ENCODE data around the gene TIPARP. TPM values are rescaled to one million over a fixed set of nuclear protein-coding genes. Genes with fewer than 3 reads are reported as not detected.

Gene TIPARP
- total RNA-seq, 1 experiment from 2014 or later: 116 TPM

DNA sequence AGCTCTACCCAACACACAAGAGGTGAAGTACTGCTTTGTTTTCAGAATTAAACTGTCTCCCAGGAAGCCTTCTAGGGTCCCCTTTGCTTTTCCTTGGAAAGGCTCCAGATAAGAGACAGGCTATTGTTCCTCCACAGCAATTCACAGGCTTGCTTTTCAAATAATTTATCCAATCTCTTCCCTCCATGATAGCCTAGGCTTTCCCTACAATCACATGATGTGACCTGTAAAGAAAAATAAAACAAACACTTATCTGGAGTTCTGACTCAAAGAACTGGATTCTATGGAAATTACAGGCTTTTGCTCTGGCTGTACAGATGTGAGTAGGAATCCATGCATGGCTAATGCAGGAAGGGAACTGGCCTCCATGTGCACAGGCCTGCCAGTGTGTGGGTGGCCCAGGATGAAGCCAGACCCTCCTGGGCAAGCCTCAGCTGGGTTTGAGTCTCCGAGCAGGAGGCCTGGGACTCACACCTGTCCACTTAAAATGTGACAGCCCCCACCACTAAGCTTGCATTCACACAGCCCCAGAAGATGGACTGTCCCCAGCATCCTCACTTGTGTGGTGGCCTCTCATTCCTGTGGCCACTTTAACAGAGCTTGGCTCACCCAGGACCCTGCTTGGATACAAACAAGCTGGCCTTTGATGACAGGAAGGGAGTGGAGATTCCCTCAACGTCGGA, 75.9 kb downstream of the TIPARP start:
- BruUV-seq (replicated peaks): no TSS peak
- ChIA-PET CTCF (no interaction called here), POLR2A (ENCODE audit: low non-redundant PET) (interaction anchor here (1.1 kb wide), 1 partner anchor 12 kb away, joined by 4 read pairs; no protein-coding TSS in a partner anchor)
- intact Hi-C loops (cut with micrococcal nuclease; ENCODE audit: unreplicated experiment): no loop called here
- DNase-seq (ENCODE audit: low spot score): peak; percentile 27
- Histone ChIP-seq H3K9me3 (ENCODE audit: low read depth, low read length, poor library complexity, severe bottlenecking) (peaks cover 12% of the 10 kb centered on the region), H3K27me3 (replicated peaks; ENCODE audit: insufficient read depth, low read depth, low read length, poor library complexity) (no peaks in the 10 kb centered on the region), H3K27ac (ENCODE audit: low read depth, low read length, poor library complexity, severe bottlenecking) (peak overlapping the region; percentile 78), H3K4me1 (ENCODE audit: insufficient read depth, low read length, poor library complexity, severe bottlenecking) (peaks cover 31% of the 10 kb centered on the region), H3K4me3 (ENCODE audit: low read depth, low read length, poor library complexity, severe bottlenecking) (no peak overlapping the region), H3K36me3 (ENCODE audit: insufficient read depth, low read length, poor library complexity, severe bottlenecking) (no peaks in the 10 kb centered on the region)
- no peak for TF ChIP-seq CTCF (conservative IDR thresholded peaks at IDR 0.05; ENCODE audit: low read depth, low read length)
- no peak for TF ChIP-seq EZH2 (IDR thresholded peaks at IDR 0.05; ENCODE audit: borderline replicate concordance, low read depth, low read length, poor library complexity, severe bottlenecking)

- CTCF ChIA-PET: no interaction called here
- Histone ChIP-seq H3K27me3 (replicated peaks; ENCODE audit: insufficient read depth, low read depth, low read length, poor library complexity) (no peaks in the 10 kb centered on the region), H3K36me3 (ENCODE audit: insufficient read depth, low read length, poor library complexity, severe bottlenecking) (no peaks in the 10 kb centered on the region), H3K4me1 (ENCODE audit: insufficient read depth, low read length, poor library complexity, severe bottlenecking) (peaks cover 31% of the 10 kb centered on the region), H3K9me3 (ENCODE audit: low read depth, low read length, poor library complexity, severe bottlenecking) (peaks cover 12% of the 10 kb centered on the region), H3K27ac (ENCODE audit: low read depth, low read length, poor library complexity, severe bottlenecking) (peak overlapping the region; percentile 78), H3K4me3 (ENCODE audit: low read depth, low read length, poor library complexity, severe bottlenecking) (peak overlapping the region; percentile 11)
- POLR2A ChIA-PET (ENCODE audit: low non-redundant PET): interaction anchor here (1.1 kb wide), 1 partner anchor 12 kb away, joined by 4 read pairs; no protein-coding TSS in a partner anchor
- intact Hi-C loops (cut with micrococcal nuclease; ENCODE audit: unreplicated experiment): no loop called here
- TF ChIP-seq EZH2 (IDR thresholded peaks at IDR 0.05; ENCODE audit: borderline replicate concordance, low read depth, low read length, poor library complexity, severe bottlenecking): no peak
- BruUV-seq (replicated peaks): TSS peak; percentile 81
- DNase-seq (ENCODE audit: low spot score): peak; percentile 28
Observed at GRCh38 chr3:156750874-156751245, 76.5 kb downstream of the TIPARP start.

GRCh38 chr3:156751461-156752025, 77.2 kb downstream of the TIPARP start:
- DNase-seq (ENCODE audit: low spot score): peak; percentile 92
- Histone ChIP-seq H3K9me3 (ENCODE audit: low read depth, low read length, poor library complexity, severe bottlenecking) (peaks cover 11% of the 10 kb centered on the region), H3K27ac (ENCODE audit: low read depth, low read length, poor library complexity, severe bottlenecking) (peak overlapping the region; percentile 78), H3K4me3 (ENCODE audit: low read depth, low read length, poor library complexity, severe bottlenecking) (peak overlapping the region; percentile 11), H3K4me1 (ENCODE audit: insufficient read depth, low read length, poor library complexity, severe bottlenecking) (peaks cover 31% of the 10 kb centered on the region), H3K27me3 (replicated peaks; ENCODE audit: insufficient read depth, low read depth, low read length, poor library complexity) (no peaks in the 10 kb centered on the region), H3K36me3 (ENCODE audit: insufficient read depth, low read length, poor library complexity, severe bottlenecking) (no peaks in the 10 kb centered on the region)
- TF ChIP-seq EZH2 (IDR thresholded peaks at IDR 0.05; ENCODE audit: borderline replicate concordance, low read depth, low read length, poor library complexity, severe bottlenecking): no peak
- TF ChIP-seq CTCF (conservative IDR thresholded peaks at IDR 0.05; ENCODE audit: low read depth, low read length): peak; percentile 40
- intact Hi-C loops (cut with micrococcal nuclease; ENCODE audit: unreplicated experiment): no loop called here
- no TSS peak for BruUV-seq (replicated peaks)
- POLR2A ChIA-PET (ENCODE audit: low non-redundant PET): interaction anchor here (0.6 to 1.1 kb wide), 2 partner anchors 11 to 335 kb away, joined by 3 to 4 read pairs; no protein-coding TSS in a partner anchor
- CTCF ChIA-PET: no interaction called here

Other genes with a start within 250 kb of the TIPARP start
- 431 and 531 TPM in 2 replicates for gene SSR3, start 119.5 kb upstream of the TIPARP start, total RNA-seq (2021)
- 0.76 and 0.90 TPM in 2 replicates for gene LEKR1, start 151.8 kb downstream of the TIPARP start, total RNA-seq (2021)

All from A673 (cell line).